NCI-H2029 treated with DMSO at 0.1 percent for 48 hours (cell line): ENCODE results near the gene ZFY.
"Not testable (repeated sequence)": the region's sequence is repeated elsewhere in the genome, so short reads cannot be mapped to it uniquely, and the experiment has no call there.

Experiments
- DNase-seq: peaks from one replicate; lab custom pipeline; 2025; lab: John Stamatoyannopoulos, UW

ZFY gene

DNA sequence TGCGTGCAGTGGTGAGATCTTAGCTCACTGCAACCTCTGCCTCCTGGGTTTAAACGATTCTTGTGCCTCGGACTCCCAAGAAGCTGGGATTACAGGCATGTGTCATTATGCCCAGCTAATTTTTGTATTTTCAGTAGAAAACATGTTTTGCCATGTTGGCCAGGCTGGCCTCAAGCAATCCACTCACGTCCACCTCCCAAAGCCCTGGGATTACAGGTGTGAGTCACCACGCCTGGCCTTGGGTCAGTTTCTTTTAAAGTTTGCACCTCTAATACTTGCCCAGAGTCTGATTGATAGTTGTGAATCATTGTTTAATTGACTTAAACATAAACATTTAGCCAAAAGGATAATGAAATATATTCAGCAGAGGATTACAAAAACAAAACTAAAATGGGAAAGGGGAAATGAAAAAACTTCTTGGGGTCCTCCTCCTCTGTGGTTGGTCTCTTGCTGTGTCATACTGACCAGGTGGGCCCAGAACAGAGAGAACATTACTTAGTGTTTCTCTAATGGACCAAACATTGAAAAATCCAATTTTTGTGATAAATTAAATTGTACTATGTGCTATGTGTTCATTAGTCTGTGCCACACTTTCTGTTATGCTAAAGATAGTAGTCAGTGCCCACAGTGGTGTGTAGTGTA lies 38.0 kb downstream of the ZFY start:
- DNase-seq, result no peak

DNA sequence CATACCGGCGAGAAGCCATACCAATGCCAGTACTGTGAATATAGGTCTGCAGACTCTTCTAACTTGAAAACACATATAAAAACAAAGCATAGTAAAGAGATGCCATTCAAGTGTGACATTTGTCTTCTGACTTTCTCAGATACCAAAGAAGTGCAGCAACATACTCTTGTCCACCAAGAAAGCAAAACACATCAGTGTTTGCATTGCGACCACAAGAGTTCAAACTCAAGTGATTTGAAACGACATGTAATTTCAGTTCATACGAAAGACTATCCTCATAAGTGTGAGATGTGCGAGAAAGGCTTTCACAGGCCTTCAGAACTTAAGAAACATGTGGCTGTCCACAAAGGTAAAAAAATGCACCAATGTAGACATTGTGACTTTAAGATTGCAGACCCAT lies 44.1 kb downstream of the ZFY start:
- no peak for DNase-seq

DNA sequence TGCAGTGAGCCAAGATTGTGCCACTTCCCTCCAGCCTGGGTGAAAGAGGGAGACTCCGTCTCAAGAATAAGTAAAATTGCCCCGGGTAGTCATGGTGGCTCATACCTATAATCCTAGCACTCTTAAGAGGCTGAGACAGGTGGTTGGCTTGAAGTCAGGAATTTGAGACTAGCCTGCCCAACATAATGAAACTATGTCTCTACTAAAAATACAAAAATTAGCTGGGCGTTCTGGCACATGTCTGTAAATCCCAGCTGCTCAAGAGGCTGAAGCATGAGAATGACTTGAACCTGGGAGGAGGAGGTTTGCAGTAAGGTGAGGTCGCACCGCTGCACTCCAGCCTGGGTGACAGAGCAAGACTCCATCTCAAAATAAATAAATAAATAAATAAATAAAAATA lies 49.3 kb downstream of the ZFY start:
- no peak for DNase-seq

DNA sequence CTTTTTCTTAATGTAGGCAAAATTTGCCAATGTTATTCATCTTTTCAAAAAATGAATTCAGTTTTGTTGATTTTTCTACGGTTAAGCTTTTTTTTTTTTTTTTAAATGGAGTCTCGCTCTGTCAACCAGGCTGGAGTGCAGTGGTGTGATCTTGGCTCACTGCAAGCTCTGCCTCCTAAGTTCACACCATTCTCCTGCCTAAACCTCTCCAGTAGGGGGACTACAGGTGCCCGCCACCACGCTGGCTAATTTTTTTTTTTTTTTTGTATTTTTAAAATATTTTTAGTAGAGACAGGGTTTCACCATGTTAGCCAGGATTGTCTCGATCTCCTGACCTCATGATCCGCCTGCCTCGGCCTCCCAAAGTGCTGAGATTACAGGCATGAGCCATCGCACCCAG lies 52.0 kb downstream of the ZFY start:
- not testable (repeated sequence) for DNase-seq

DNA sequence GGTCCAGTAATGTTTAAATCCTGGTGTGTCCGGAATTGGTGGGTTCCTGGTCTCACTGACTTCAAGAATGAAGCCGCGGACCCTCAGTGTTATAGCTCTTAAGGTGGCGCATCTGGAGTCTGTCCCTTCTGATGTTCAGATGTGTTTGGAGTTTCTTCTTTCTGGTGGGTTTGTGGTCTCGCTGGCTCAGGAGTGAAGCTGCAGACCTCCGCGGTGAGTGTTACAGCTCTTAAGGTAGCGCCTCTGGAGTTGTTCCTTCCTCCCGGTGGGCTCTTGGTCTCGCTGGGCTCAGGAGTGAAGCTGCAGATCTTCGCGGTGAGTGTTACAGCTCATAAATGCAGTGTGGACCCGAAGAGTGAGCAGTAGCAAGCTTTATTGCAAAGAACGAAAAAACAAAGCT lies 62.2 kb downstream of the ZFY start:
- DNase-seq, result not testable (repeated sequence)

DNA sequence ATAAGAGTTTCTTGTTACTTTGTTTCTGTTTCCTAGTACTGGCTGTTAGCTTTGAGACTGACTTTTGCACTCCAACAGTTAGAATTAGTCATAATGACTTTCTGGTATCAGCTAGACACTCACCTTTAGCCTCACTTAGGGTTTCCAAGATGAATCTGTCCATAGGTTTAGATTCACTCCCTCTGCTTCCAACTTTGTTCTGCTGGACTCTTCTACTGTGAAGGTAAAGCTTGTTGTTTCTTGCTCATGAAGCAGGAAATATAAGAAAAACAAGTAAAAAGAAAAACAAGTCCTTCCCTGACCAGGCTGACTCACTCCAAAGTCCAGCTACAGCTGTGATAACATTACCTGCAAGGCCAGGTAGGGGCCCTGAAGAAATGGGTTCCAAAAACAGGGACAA lies 67.0 kb downstream of the ZFY start:
- no peak for DNase-seq

DNA sequence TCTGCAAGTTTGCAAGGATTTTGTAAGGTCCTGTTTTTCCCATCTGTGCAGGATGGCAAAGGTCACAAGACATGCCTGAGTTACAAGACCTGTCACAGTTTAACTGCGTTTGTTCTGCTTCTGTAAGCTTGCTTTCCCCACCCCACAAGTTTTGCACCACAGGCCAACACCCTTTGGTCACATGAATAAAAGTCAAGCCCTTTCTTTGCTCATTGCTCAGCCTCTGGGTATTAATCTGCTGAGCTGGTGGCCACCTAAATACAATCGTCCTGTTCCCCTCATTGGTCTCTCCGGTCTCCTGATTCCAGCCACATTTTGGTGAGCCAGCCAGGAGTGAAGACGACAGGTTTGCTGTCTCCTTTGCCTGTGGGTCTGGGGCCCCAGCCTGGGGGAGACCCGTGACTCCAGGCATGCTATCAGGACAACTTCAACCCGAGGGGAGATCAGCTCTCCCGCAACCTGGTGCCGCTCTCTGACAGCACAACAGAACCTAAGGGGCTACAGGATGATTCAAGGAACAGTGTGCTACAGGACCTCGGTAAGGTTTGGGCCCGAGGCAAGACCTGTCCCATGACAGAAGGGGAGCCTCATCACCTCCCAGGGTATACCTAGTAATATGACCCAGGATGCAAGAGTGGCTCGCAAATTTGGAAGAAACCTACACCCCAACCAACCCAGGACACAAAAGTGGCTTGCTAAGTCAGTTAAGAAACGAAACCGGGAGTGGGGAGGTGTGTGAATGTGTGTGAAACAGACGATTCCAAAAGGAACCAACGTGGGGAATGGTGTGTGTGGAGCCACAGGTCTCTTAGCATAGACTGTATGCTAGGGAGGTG lies 67.7 kb downstream of the ZFY start:
- DNase-seq, result no peak

DNA sequence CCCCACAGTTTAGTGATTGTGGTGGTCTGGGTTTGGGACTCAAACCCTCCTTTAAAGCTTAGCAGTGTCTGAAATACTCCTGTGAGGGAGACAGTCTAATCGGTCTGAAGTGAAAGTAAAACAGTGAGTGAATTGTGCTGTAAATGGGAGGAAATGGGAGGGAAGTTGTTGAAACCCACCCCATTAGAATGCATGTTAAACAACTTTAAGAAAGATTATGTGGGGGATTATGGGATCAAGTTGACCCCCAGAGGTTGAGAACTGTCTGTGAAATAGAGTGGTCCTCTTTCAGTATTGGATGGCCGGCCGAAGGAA lies 68.3 kb downstream of the ZFY start:
- no peak for DNase-seq

DNA sequence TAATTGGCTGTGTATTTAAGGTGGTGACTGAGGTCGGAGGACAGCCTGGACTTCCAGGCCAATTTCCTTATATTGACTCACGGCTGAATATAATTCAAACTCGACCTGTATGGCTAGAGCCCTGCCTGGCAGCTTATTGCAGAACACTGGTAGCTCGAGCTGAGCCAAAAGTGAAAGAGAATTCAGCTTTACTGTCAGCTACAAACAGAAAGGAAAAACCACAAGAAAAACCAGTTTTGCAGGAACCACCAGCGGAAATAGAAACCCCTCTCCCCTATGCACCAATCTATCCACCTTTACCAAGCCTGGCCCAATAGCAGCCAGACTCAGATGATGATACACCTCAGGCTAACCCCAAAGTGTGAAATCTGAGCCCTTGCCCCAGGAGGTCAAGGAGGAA lies 68.7 kb downstream of the ZFY start:
- DNase-seq, result no peak

DNA sequence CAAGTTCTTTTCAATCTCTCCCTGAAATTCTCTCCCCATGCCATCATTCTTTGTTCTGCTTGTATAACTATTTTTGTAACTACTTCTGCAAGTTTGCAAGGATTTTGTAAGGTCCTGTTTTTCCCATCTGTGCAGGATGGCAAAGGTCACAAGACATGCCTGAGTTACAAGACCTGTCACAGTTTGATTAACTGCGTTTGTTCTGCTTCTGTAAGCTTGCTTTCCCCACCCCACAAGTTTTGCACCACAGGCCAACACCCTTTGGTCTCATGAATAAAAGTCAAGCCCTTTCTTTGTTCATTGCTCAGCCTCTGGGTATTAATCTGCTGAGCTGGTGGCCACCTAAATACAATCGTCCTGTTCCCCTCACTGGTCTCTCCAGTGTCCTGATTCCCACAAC lies 70.8 kb downstream of the ZFY start:
- not testable (repeated sequence) for DNase-seq

DNA sequence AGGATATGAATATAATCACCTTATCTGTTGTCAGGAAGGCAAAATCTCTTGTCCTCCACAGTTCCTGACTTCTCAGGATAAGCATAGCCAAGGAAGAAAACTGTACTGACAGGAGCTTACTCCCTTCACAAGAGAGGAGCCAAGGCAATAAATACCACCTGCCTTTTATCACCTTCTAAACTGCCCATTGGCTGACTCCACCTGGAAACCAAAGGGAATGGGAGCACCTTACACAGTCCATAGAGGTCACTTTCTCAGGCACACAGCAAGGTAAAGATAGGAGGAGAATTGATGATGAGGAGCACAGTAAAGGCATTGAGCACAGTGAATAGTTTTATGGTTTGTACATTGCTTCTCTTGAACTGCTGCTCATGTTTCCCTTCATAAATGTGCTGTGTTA lies 72.8 kb downstream of the ZFY start:
- DNase-seq, result no peak

DNA sequence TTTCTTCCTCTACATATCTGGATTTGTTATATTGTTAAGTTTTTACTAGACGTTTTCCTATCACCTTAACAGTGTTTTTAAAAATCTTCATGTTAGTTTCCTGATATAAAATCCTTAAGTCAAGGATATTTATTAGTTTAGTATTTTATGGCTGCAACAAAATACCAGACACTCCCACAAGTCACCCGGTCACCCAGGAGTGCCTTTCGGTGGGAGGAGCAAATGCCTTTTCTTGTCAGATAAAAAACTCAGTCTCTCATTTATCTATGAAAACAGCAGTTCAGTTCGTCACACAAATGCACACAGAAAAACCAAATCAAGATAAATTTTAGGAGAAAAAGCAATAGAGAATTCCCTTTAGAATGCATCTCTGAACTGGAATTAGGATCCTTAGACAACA lies 77.0 kb downstream of the ZFY start:
- no peak for DNase-seq

DNA sequence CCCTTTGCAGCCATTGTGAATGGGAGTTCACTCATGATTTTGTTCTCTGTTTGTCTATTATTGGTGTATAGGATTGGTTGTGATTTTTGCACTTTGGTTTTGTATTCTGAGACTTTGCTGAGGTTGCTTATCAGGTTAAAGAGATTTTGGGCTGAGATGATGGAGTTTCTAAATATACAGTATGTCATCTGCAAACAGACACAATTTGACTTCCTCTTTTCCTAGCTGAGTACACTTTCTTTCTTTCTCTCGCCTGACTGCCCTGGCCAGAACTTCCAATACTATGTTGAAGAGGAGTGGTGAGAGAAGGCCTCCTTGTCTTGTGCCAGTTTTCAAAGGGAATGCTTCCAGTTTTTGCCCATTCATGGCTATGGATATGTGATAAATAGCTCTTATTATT lies 81.4 kb downstream of the ZFY start:
- no peak for DNase-seq

DNA sequence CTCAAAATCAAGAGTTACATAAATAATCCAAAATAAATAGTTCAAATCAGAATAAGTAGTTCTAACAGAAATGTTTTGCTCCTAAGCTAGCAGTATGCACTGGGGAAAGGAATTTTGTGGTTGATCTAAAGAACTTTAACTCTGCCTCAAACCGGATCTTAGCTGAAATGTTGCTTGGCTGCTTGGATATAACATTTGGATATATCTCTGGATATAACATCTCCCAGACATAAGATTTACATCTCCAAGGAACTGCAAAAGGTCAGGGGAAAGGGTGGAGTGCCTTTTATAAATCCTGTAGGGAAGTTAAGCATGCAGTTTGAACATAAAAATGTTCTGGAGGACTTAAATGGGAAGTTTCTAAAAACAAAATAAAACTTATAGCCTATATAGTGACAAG lies 83.4 kb downstream of the ZFY start:
- no peak for DNase-seq

DNA sequence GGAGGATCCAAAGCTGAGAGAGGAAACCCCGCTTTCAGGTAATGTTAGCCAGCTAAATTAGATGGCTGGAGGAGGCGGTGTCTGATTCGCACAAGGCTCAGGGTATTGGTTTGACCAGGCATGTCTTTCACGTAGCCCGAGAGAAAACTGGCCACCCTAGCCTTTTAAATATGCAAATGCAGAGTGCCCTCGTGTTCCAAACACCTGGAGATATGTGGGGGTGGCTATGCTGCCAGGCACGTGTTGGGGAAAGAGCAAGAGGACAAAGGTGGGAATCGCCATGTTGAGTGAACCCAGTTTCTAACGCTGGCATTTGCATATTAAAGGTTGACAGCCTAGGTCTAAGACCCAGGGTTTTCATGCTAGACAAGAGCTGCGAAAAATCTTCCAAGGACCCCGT lies 84.4 kb downstream of the ZFY start:
- DNase-seq, result no peak

DNA sequence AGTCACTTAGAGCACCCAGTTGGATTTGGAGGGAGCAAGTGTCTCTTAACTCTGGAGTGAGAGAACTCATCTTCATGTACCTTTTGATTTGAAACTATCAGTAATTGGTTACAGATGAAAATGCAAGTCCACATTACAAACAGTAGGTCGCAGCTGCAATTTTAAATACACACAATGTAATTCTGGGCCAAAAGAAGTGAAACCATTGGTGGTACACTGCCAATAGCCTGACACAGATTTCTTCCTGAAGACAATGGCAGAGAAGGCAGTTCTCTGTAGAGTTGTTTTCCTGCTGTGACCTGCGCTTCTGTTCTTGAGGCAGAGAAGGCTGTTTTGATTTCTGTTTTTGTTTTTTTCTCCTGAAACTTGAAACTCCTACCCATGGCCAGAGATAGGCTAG lies 86.0 kb downstream of the ZFY start:
- DNase-seq, result no peak

DNA sequence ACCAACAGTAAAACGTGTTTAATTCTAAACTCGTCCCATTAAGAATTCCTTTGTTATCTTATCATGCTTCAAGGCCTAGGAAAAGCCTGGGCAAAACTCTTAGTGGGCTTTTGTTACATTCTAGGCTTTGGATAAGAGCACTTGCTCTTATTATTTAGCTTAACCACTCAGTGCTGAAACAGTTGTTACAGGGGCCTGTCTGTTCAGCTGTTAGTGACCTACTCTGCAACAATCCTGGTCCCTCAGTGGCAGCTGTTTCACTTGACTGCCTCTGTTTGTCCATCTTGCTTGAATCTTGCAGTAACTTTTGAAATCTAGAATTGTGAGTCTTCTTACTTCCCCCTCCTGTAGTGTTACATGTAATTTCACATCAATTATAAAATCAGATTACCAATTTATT lies 88.4 kb downstream of the ZFY start:
- DNase-seq, result no peak

DNA sequence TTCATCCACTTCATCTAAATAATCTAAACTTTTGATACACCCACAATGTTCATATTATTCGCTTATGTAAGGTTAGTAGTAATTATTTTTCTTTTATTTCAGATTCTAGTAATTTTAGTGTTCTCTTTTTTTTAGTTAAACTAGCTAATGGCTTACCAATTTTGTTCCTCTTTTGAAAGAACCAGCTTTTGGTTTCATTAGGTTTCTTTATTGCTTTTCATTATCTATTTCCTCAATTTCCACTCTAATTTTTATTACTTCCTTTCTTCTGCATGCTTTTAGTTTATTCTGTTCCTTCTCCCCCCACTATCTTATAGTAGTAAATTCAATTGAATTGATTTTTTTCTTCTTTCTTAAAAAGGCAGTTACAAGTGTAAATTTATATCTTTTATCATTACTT lies 90.2 kb downstream of the ZFY start:
- no peak for DNase-seq
